Fibroblast of pulmonary artery (primary cell): ENCODE data around the gene COX4I1.

Experiments used
- DNase-seq: peaks from one replicate; pipeline ENCODE4 v3.0.0-alpha.2; 2010; ENCODE audit warnings: low read depth
- H3K4me3 ChIP-seq: replicated peaks from 2 replicates; pipeline ENCODE4 v1.5.1; 2011; ENCODE audit warnings: low read depth, mild to moderate bottlenecking, control low read depth, low read length, moderate library complexity
- TF ChIP-seq, protein P1 (sequence below): IDR thresholded peaks from 2 replicates; pipeline ENCODE4 v1.5.1; 2011; ENCODE audit warnings: mild to moderate bottlenecking, control low read depth, low read length, inconsistent platforms; ENCODE audit errors: missing control alignments

The COX4I1 gene

DNA sequence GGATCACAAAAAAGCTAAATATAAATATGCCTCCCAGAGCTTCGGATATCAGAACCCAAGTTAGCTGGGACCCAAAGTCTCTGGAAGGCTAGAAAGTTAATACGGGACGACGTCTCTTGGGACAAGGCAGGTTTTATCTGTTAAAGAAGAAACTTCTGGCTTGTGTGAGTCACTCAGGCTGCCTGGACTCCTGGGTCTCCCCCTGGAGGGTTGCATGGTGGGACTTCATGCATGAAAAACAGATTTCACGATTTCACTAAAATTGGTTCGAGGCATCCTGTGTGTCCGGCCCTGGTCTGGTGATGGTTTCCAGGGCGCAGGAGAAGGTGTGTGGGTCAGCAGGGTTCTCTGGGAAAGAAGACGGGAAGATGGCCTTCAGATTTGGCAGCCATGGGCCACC, 47.0 kb downstream of the COX4I1 start:
- DNase-seq: no peak
- TF ChIP-seq, protein P1, sequence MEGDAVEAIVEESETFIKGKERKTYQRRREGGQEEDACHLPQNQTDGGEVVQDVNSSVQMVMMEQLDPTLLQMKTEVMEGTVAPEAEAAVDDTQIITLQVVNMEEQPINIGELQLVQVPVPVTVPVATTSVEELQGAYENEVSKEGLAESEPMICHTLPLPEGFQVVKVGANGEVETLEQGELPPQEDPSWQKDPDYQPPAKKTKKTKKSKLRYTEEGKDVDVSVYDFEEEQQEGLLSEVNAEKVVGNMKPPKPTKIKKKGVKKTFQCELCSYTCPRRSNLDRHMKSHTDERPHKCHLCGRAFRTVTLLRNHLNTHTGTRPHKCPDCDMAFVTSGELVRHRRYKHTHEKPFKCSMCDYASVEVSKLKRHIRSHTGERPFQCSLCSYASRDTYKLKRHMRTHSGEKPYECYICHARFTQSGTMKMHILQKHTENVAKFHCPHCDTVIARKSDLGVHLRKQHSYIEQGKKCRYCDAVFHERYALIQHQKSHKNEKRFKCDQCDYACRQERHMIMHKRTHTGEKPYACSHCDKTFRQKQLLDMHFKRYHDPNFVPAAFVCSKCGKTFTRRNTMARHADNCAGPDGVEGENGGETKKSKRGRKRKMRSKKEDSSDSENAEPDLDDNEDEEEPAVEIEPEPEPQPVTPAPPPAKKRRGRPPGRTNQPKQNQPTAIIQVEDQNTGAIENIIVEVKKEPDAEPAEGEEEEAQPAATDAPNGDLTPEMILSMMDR: no peak
- no peak overlapping the region for H3K4me3 ChIP-seq

DNA sequence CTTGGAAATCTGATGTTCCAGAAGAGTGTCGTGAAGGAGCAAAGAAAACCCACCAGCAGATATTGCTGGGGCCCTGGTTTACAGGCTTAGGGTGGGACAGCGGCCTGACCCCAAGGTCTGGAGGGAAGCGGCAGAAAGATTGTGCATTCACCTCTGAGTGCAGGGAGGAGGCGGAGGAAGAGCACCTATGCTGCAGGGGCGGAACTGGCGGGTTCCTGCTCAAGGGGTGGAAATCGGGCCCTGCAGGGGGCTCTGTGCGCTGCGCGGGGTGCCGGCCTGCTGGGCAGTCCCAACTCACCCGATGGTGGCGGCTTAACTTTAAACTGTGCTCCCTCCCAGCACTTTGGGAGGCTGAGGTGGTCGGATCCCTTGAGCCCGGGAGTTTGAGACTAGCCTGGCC, 47.5 kb downstream of the COX4I1 start:
- TF ChIP-seq, protein P1: no peak
- no peak for DNase-seq
- no peak overlapping the region for H3K4me3 ChIP-seq

DNA sequence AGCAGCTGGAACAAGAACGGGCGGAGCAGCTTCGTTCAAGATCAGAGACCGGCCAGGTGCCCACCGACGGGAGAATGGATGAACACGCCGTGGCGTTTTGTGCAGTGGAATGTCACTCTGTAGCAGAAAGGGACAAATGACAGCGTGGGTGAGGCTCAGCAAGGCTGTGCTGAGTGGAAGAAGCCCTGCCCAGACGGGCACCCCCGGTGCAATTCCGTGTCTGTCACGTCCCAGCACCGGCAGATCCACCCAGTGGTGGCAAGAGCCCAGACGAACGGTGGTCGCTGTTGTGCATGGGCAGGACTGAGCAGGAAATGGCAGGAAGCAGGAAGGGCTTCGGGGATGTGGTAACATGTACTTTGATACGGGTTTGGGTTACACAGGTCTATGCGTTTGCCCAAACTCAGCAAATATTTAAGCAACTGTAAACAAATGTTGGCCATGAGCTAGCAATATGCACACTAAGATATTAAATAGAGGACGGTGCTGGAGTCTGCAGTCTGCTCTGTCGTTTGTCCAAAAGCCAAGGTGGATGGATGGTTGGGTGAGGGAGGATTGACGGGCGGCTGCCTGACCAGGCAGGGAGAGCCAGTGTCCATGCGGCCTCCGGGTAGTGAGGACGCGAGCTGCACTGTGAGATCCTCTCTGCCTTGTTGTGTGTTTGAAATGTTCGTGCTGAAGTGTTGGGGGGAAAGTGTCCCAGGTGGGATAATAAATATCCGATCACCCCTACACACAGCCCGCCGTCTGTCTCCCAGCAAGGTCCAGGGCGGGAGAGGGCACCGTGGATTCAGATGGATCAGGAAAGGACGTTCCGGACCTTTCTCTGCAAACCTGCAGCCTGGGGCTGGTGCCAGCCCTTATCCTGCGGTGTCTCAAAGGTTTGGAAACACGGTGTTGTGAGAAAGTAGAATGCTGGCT, 48.4 kb downstream of the COX4I1 start:
- TF ChIP-seq, protein P1: no peak
- no peak overlapping the region for H3K4me3 ChIP-seq
- DNase-seq: no peak

DNA sequence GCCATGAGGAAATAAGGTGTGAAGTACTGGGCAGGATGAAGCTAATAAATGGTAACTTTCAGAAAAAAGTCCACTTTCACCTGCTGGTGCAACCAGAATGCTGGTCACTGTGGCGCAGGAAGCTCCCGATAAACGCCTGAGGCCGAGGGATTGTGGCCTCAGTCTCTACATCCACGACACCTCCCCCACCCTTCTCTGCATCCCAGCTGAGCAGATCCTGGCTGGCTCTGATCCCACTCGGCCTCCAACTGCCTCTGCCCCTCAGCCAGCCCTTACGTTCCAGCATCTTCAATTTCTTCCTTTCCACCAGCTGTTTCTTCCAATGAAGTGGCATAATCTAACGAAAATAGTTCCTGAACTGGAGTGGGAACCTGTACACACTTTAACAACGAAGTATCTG, 49.5 kb downstream of the COX4I1 start:
- H3K4me3 ChIP-seq: no peak overlapping the region
- DNase-seq: no peak
- TF ChIP-seq, protein P1: no peak

DNA sequence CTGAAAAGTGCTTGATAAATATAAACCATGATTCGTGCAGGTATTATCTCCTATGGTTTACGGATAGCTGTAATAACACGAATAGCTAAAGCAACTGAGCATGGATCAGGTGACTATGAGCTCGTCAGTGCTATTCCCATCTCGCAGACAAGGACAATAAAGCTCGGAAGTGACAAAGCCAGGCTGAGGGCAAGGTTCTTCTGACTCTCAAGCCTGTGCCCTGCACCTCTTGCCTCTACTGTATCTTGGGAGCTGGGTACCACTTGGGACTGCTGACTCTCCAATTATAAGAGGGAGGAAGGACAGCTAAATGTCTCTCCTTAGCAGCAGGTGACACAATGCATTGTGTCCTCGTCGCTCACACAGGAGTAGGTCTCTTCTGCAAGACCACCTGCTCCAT, 49.9 kb downstream of the COX4I1 start:
- TF ChIP-seq, protein P1: no peak
- no peak overlapping the region for H3K4me3 ChIP-seq

DNA sequence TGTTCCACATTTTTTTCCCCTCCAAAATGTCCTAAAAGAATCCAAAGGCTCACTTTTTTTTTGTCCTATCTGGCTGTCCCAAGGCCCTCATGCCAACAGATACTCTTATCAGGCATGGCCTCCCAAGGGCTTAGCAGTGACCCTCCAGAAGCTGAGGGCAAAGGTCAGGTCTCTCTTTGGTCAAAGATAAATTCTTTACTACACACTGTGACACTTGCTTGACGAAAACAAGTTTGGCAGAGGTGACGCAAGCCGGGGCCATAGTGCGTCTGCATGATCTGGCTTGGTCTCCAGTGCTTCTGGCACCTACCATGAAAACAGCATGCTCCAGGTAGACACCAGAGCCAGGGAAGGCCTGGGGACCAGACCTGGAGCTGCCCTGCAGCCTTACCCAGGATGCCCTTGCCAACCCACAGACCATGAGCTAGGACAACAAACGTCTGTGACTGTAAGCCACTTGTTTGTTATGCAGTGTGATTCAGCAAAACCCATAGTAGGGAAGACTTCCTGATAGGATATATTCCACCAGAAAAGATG, 50.9 kb downstream of the COX4I1 start:
- DNase-seq: no peak
- TF ChIP-seq, protein P1: no peak
- H3K4me3 ChIP-seq: no peak overlapping the region

More for the DNA sequence above, 49.9 kb downstream of the COX4I1 start:
- DNase-seq: no peak
